GM12878 (cell line): ENCODE data around the gene TBCA.

Source experiments
- CHD2 ChIP-seq: IDR thresholded peaks from 2 replicates; pipeline ENCODE4 v1.6.1; 2011; ENCODE audit warnings: low read depth, low read length, improper control_type of control experiment, borderline replicate concordance
- CTCF ChIP-seq, 3 experiments: IDR thresholded peaks in 2 of 3; conservative IDR thresholded peaks in 1 of 3; 2 replicates each; pipeline ENCODE4 v1.5.1; 2011; ENCODE audit warnings: low read depth in 3 of 3, low read length in 3 of 3, mild to moderate bottlenecking in 3 of 3, control low read depth in 2 of 3, moderate library complexity in 2 of 3, inconsistent platforms in 1 of 3, mixed read lengths in 1 of 3; ENCODE audit not compliant: control insufficient read depth in 2 of 3, insufficient read depth in 1 of 3; ENCODE audit errors: extremely low read depth in 1 of 3
- HDAC2 ChIP-seq: fragments of 200-600 bp; sonication (generic); IDR thresholded peaks from 2 replicates; pipeline ENCODE4 v1.6.1; 2017
- MAX ChIP-seq: IDR thresholded peaks from 2 replicates; pipeline ENCODE4 v1.6.1; 2012; ENCODE audit warnings: low read depth, low read length, improper control_type of control experiment
- MTA3 ChIP-seq: IDR thresholded peaks from 2 replicates; pipeline ENCODE4 v1.6.1; 2012; ENCODE audit warnings: low read length, inconsistent platforms, borderline replicate concordance
- NFIC ChIP-seq: IDR thresholded peaks from 2 replicates; pipeline ENCODE4 v1.6.1; 2012; ENCODE audit warnings: low read depth, mild to moderate bottlenecking, inconsistent platforms, low read length, moderate library complexity
- PBX3 ChIP-seq: IDR thresholded peaks from 2 replicates; pipeline ENCODE4 v1.6.1; 2011; ENCODE audit warnings: mild to moderate bottlenecking, low read depth, low read length, moderate library complexity; ENCODE audit not compliant: insufficient replicate concordance
- SIN3A ChIP-seq: IDR thresholded peaks from 2 replicates; pipeline ENCODE4 v1.6.1; 2012; ENCODE audit warnings: low read depth, low read length, improper control_type of control experiment
- SP1 ChIP-seq: IDR thresholded peaks from one replicate; pipeline ENCODE4 v1.6.1; 2011; ENCODE audit warnings: low read depth, low read length
- SUPT20H ChIP-seq: IDR thresholded peaks from 2 replicates; pipeline ENCODE4 v1.6.1; 2011; ENCODE audit warnings: low read depth, mild to moderate bottlenecking, low read length, moderate library complexity, borderline replicate concordance; ENCODE audit not compliant: control insufficient read depth
- SUZ12 ChIP-seq: fragments of 200-600 bp; sonication (generic); IDR thresholded peaks from one replicate; pipeline ENCODE4 v1.6.1; 2018; ENCODE audit warnings: antibody characterized with exemption, mild to moderate bottlenecking; ENCODE audit not compliant: unreplicated experiment
- TAF1 ChIP-seq: IDR thresholded peaks from 2 replicates; pipeline ENCODE4 v1.6.1; 2011; ENCODE audit warnings: mild to moderate bottlenecking, low read depth, low read length, borderline replicate concordance
- USF2 ChIP-seq: IDR thresholded peaks from 2 replicates; pipeline ENCODE4 v1.6.1; 2011; ENCODE audit warnings: low read depth, low read length, improper control_type of control experiment, borderline replicate concordance
- TF ChIP-seq, protein P1 (sequence below): fragments of 450-650 bp; IDR thresholded peaks from 2 replicates; pipeline ENCODE4 v1.6.1; 2018; ENCODE audit warnings: borderline replicate concordance, mild to moderate bottlenecking; ENCODE audit not compliant: partially characterized antibody

GRCh38 chr5:77683171-77683732 is 92.9 kb downstream of the TBCA start:
- no peak for TF ChIP-seq USF2
- TF ChIP-seq TAF1 = no peak
- TF ChIP-seq CTCF (IDR thresholded peaks at IDR 0.05 in 2 of 3, conservative IDR thresholded peaks at IDR 0.05 in 1 of 3; ENCODE audit: control insufficient read depth in 2 of 3, extremely low read depth in 1 of 3, insufficient read depth in 1 of 3, low read depth in 3 of 3, low read length in 3 of 3) = no peak
- TF ChIP-seq SIN3A = no peak
- no peak for TF ChIP-seq MTA3
- no peak for TF ChIP-seq SP1
- TF ChIP-seq CHD2 = no peak
- TF ChIP-seq PBX3 = no peak
- no peak for TF ChIP-seq NFIC
- TF ChIP-seq HDAC2 = no peak
- TF ChIP-seq, protein P1, sequence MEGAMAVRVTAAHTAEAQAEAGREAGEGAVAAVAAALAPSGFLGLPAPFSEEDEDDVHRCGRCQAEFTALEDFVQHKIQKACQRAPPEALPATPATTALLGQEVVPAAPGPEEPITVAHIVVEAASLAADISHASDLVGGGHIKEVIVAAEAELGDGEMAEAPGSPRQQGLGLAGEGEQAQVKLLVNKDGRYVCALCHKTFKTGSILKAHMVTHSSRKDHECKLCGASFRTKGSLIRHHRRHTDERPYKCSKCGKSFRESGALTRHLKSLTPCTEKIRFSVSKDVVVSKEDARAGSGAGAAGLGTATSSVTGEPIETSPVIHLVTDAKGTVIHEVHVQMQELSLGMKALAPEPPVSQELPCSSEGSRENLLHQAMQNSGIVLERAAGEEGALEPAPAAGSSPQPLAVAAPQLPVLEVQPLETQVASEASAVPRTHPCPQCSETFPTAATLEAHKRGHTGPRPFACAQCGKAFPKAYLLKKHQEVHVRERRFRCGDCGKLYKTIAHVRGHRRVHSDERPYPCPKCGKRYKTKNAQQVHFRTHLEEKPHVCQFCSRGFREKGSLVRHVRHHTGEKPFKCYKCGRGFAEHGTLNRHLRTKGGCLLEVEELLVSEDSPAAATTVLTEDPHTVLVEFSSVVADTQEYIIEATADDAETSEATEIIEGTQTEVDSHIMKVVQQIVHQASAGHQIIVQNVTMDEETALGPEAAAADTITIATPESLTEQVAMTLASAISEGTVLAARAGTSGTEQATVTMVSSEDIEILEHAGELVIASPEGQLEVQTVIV = no peak
- TF ChIP-seq SUZ12 = no peak
- TF ChIP-seq SUPT20H = no peak
- TF ChIP-seq MAX = no peak
